ENCODE measurements around the gene LUC7L2. TPM values are rescaled to one million over a fixed set of nuclear protein-coding genes. Genes with fewer than 3 reads are reported as not detected.
A peak's percentile ranks its signal among the peaks of the same experiment; 100 is the strongest.
"Not testable (repeated sequence)": the region's sequence is repeated elsewhere in the genome, so short reads cannot be mapped to it uniquely, and the experiment has no call there.

The LUC7L2 gene
- total RNA-seq, 4 donors from 2014 or later = 29.4 to 77.6 (median 50.0) TPM

DNA sequence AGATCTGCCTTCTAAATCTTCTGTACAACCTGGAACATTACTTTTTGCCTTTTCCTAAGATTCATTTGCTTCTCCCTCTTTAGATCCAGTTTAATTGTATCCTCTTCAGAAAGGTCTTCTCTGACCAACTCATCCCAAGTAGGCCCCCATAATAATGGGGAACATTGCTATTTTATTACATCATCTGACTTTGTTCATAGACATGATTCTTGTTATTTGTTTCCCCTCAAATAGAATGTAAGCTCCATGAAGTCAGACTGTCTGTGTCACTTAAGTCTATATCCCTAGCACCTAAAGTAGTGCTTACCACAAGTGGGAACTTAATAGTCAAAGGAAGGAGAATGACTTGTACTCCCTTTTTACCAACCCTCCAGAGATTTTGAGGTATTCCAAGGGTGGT, 37.5 kb downstream of the LUC7L2 start:
- H3K36me3 ChIP-seq = peaks cover 0 to 92% (median 21%) of the 10 kb centered on the region in 3 donors
- peaks cover 0 to 19% (median 10%) of the 10 kb centered on the region in 3 donors for H3K4me1 ChIP-seq
- H3K27me3 ChIP-seq = no peaks in the 10 kb centered on the region
- intact Hi-C loops (cut with DNase I) = no loop called here
- TF ChIP-seq, protein P1, sequence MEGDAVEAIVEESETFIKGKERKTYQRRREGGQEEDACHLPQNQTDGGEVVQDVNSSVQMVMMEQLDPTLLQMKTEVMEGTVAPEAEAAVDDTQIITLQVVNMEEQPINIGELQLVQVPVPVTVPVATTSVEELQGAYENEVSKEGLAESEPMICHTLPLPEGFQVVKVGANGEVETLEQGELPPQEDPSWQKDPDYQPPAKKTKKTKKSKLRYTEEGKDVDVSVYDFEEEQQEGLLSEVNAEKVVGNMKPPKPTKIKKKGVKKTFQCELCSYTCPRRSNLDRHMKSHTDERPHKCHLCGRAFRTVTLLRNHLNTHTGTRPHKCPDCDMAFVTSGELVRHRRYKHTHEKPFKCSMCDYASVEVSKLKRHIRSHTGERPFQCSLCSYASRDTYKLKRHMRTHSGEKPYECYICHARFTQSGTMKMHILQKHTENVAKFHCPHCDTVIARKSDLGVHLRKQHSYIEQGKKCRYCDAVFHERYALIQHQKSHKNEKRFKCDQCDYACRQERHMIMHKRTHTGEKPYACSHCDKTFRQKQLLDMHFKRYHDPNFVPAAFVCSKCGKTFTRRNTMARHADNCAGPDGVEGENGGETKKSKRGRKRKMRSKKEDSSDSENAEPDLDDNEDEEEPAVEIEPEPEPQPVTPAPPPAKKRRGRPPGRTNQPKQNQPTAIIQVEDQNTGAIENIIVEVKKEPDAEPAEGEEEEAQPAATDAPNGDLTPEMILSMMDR (IDR thresholded peaks at IDR 0.05) = no peak
- no peak for TF ChIP-seq POLR2A (IDR thresholded peaks at IDR 0.05)
- H3K27ac ChIP-seq = no peak overlapping the region
- H3K9me3 ChIP-seq = no peaks in the 10 kb centered on the region
- DNase-seq = no peak
- H3K4me3 ChIP-seq = no peak overlapping the region

DNA sequence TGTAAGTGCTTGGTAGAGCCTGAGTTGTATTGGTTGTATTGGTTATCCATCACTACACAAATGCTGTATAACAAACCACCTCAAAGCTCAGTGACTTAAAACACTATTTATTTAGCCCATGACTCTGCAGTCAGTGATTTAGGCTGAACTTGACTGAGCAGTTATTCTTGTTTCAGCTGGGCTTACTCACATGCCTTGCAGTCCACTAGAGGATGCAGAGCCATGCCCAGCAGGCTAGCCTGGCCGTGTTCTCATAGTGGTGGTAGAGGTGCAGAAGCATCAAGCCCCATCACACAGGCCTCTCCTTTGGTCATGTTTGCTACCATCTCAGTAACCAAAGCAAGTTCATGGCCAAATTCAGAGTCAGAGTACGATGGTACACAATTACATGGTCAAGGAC, 43.9 kb downstream of the LUC7L2 start:
- Histone ChIP-seq H3K27me3 (no peaks in the 10 kb centered on the region), H3K4me3 (no peak overlapping the region), H3K27ac (peak overlapping the region in 1 of 4 donors; percentile 67), H3K4me1 (peaks cover 0 to 11% (median 0%) of the 10 kb centered on the region in 3 donors), H3K9me3 (no peaks in the 10 kb centered on the region), H3K36me3 (peaks cover 11 to 100% (median 38%) of the 10 kb centered on the region in 3 donors)
- no peak for DNase-seq
- TF ChIP-seq, protein P1 (IDR thresholded peaks at IDR 0.05) = no peak
- no peak for TF ChIP-seq POLR2A (IDR thresholded peaks at IDR 0.05)
- WGBS, 2 donors = 86 to 95% methylated on average over 2 of the region's 2 CpGs
- intact Hi-C loops (cut with DNase I) = no loop called here

DNA sequence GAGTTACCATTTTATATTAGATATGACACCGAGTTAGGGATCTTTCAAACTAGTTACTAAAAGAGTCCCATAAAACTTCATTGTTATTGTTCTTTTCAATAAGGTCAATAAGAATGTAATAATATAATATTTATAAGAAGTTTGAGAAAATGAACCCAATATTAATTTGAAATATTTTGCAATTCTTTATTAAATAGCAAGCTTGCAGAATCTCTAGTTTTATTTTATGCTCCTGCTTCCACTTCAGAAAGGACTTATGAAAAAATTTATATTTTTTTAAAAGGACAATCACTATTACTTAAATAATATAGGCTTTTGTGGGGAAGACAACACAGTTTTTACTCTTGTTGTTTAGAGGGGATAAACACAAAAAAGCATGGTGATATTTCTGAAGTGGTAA, 47.9 kb downstream of the LUC7L2 start:
- TF ChIP-seq, protein P1 (IDR thresholded peaks at IDR 0.05) = no peak
- TF ChIP-seq POLR2A (IDR thresholded peaks at IDR 0.05) = no peak
- Histone ChIP-seq H3K36me3 (peaks cover 11 to 100% (median 31%) of the 10 kb centered on the region in 3 donors), H3K4me1 (peaks cover 0 to 11% (median 0%) of the 10 kb centered on the region in 3 donors), H3K27me3 (no peaks in the 10 kb centered on the region), H3K4me3 (no peak overlapping the region), H3K9me3 (no peaks in the 10 kb centered on the region), H3K27ac (no peak overlapping the region)
- WGBS, 2 donors = 96 to 97% methylated on average over 1 of the region's 1 CpG
- intact Hi-C loops (cut with DNase I) = no loop called here
- no peak for DNase-seq

DNA sequence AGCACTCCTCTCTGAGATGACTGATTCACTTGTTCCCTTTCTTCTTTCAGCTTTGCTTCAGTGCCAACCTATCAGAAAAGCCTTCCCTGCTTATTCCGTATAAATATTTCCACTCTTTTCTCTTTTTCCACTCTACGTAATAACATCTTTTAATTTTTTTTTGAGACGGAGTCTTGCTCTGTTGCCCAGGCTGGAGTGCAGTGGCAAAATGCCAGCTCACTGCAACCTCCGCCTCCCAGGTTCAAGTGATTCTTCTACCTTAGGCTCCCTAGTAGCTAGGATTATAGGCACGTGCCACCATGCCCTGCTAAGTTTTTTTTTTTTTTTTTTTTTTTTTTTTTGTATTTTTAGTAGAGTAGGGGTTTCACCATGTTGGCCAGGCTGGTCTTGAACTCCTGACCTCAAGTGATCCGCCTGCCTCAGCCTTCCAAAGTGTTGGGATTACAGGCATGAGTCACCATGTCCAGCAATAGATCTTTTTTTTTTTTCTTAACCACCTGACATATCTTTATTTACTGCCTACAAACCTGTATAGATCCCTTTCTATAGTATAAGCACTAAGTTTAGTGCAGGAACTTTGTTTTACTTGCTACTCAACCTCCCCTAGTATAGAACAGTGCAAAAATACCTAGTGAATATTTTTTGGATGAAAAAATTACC, 55.2 kb downstream of the LUC7L2 start:
- H3K4me3 ChIP-seq; H3K4me1 ChIP-seq; intact Hi-C loops (cut with DNase I); H3K9me3 ChIP-seq; H3K27ac ChIP-seq; H3K27me3 ChIP-seq; DNase-seq: not testable (repeated sequence)
- 78 to 81% methylated on average over 6 of the region's 6 CpGs for WGBS, 2 donors
- H3K36me3 ChIP-seq = peaks cover 7 to 100% (median 11%) of the 10 kb centered on the region in 3 donors

DNA sequence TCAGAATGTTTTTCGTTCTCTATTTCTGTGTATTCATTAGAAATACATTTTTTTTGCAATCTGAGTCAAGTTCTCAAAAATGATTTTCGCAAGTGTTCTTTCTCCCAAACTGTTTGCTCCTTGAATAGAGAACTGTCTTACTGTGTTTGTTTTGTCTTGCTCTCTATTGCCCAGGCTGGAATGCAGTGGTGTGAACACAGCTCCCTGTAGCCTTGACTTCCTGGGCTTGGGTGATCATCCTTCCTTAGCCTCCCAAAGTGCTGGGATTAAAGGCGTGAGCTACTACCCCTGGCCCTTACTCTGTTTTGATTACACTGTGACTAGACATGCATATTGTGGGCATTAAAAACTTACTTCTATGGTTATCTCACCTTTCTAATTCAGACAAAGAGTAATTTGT, 56.7 kb downstream of the LUC7L2 start:
- no peaks in the 10 kb centered on the region for H3K27me3 ChIP-seq
- H3K9me3 ChIP-seq = no peaks in the 10 kb centered on the region
- H3K36me3 ChIP-seq = peaks cover 7 to 100% (median 11%) of the 10 kb centered on the region in 3 donors
- intact Hi-C loops (cut with DNase I) = no loop called here
- TF ChIP-seq, protein P1 (IDR thresholded peaks at IDR 0.05) = no peak
- no peak for TF ChIP-seq POLR2A (IDR thresholded peaks at IDR 0.05)
- 91 to 96% methylated on average over 3 of the region's 3 CpGs for WGBS, 2 donors
- no peak overlapping the region for H3K27ac ChIP-seq
- DNase-seq = no peak
- H3K4me1 ChIP-seq = no peaks in the 10 kb centered on the region
- no peak overlapping the region for H3K4me3 ChIP-seq

Measured in esophagus squamous epithelium (tissue), 5 donors.